ENCODE data around the gene CYTH3.
"Not testable (repeated sequence)": the region's sequence is repeated elsewhere in the genome, so short reads cannot be mapped to it uniquely, and the experiment has no call there.

Gene CYTH3

GRCh38 chr7:6284055-6284400 is 11.6 kb upstream of the CYTH3 start:
- Histone ChIP-seq H3K4me2 (ENCODE audit: low read length) (no peak overlapping the region), H2AFZ (no peak overlapping the region), H3K79me2 (no peaks in the 10 kb centered on the region), H3K27me3 (ENCODE audit: control insufficient read depth, insufficient read depth, low read length) (no peaks in the 10 kb centered on the region), H3K9ac (no peak overlapping the region), H3K4me3 (ENCODE audit: low read depth, low read length) (no peak overlapping the region), H3K27ac (no peak overlapping the region), H3K36me3 (ENCODE audit: control insufficient read depth, insufficient read depth, low read length) (no peaks in the 10 kb centered on the region), H3K9me3 (ENCODE audit: control insufficient read depth, low read length) (no peaks in the 10 kb centered on the region), H3K4me1 (peaks cover 2% of the 10 kb centered on the region)
- TF ChIP-seq CTCF (IDR thresholded peaks at IDR 0.05), result no peak

- H3K9ac ChIP-seq; H3K9me3 ChIP-seq (ENCODE audit: control insufficient read depth, low read length); H3K36me3 ChIP-seq (ENCODE audit: control insufficient read depth, insufficient read depth, low read length); H3K4me3 ChIP-seq (ENCODE audit: low read depth, low read length); H3K27me3 ChIP-seq (ENCODE audit: control insufficient read depth, insufficient read depth, low read length); H2AFZ ChIP-seq; H3K79me2 ChIP-seq; H3K4me1 ChIP-seq; H3K4me2 ChIP-seq (ENCODE audit: low read length); H3K27ac ChIP-seq: not testable (repeated sequence)
Observed at GRCh38 chr7:6283391-6284054, 11.1 kb upstream of the CYTH3 start.

- no peak overlapping the region for H3K9ac ChIP-seq
- H3K36me3 ChIP-seq (ENCODE audit: control insufficient read depth, insufficient read depth, low read length), result no peaks in the 10 kb centered on the region
- H3K4me3 ChIP-seq (ENCODE audit: low read depth, low read length), result no peak overlapping the region
- no peaks in the 10 kb centered on the region for H3K27me3 ChIP-seq (ENCODE audit: control insufficient read depth, insufficient read depth, low read length)
- no peaks in the 10 kb centered on the region for H3K9me3 ChIP-seq (ENCODE audit: control insufficient read depth, low read length)
- H3K27ac ChIP-seq, result no peak overlapping the region
- peaks cover 2% of the 10 kb centered on the region for H3K4me1 ChIP-seq
- no peak overlapping the region for H2AFZ ChIP-seq
- no peaks in the 10 kb centered on the region for H3K79me2 ChIP-seq
- no peak for TF ChIP-seq CTCF (IDR thresholded peaks at IDR 0.05)
- H3K4me2 ChIP-seq (ENCODE audit: low read length), result no peak overlapping the region
Observed at GRCh38 chr7:6279937-6280336, 7.5 kb upstream of the CYTH3 start.

GRCh38 chr7:6279341-6279740 is 6.9 kb upstream of the CYTH3 start:
- Histone ChIP-seq H3K9ac (no peak overlapping the region), H3K79me2 (no peaks in the 10 kb centered on the region), H3K36me3 (ENCODE audit: control insufficient read depth, insufficient read depth, low read length) (no peaks in the 10 kb centered on the region), H3K4me3 (ENCODE audit: low read depth, low read length) (no peak overlapping the region), H3K4me2 (ENCODE audit: low read length) (no peak overlapping the region), H3K27ac (no peak overlapping the region), H3K27me3 (ENCODE audit: control insufficient read depth, insufficient read depth, low read length) (no peaks in the 10 kb centered on the region), H2AFZ (no peak overlapping the region), H3K4me1 (peaks cover 2% of the 10 kb centered on the region), H3K9me3 (ENCODE audit: control insufficient read depth, low read length) (no peaks in the 10 kb centered on the region)
- no peak for TF ChIP-seq CTCF (IDR thresholded peaks at IDR 0.05)

- no peak for TF ChIP-seq CTCF (IDR thresholded peaks at IDR 0.05)
Observed at GRCh38 chr7:6278749-6279310, 6.4 kb upstream of the CYTH3 start.

More at GRCh38 chr7:6278749-6279310, 6.4 kb upstream of the CYTH3 start:
- H3K4me1 ChIP-seq, result peaks cover 2% of the 10 kb centered on the region
- no peaks in the 10 kb centered on the region for H3K79me2 ChIP-seq
- no peaks in the 10 kb centered on the region for H3K36me3 ChIP-seq (ENCODE audit: control insufficient read depth, insufficient read depth, low read length)
- no peak overlapping the region for H3K27ac ChIP-seq
- H3K27me3 ChIP-seq (ENCODE audit: control insufficient read depth, insufficient read depth, low read length), result no peaks in the 10 kb centered on the region
- H3K9ac ChIP-seq, result no peak overlapping the region
- no peak overlapping the region for H3K4me2 ChIP-seq (ENCODE audit: low read length)
- no peak overlapping the region for H2AFZ ChIP-seq
- H3K9me3 ChIP-seq (ENCODE audit: control insufficient read depth, low read length), result no peaks in the 10 kb centered on the region
- no peak overlapping the region for H3K4me3 ChIP-seq (ENCODE audit: low read depth, low read length)
